Anterior cingulate cortex (tissue), 58 donors: Measurements from ENCODE around the gene GYS1.
"Not testable (repeated sequence)": the region's sequence is repeated elsewhere in the genome, so short reads cannot be mapped to it uniquely, and the experiment has no call there.

ENCODE experiments used
- DNase-seq, 58 donors: peaks; one replicate each; lab custom pipeline; 2025; lab: John Stamatoyannopoulos, UW

GYS1 gene

DNA sequence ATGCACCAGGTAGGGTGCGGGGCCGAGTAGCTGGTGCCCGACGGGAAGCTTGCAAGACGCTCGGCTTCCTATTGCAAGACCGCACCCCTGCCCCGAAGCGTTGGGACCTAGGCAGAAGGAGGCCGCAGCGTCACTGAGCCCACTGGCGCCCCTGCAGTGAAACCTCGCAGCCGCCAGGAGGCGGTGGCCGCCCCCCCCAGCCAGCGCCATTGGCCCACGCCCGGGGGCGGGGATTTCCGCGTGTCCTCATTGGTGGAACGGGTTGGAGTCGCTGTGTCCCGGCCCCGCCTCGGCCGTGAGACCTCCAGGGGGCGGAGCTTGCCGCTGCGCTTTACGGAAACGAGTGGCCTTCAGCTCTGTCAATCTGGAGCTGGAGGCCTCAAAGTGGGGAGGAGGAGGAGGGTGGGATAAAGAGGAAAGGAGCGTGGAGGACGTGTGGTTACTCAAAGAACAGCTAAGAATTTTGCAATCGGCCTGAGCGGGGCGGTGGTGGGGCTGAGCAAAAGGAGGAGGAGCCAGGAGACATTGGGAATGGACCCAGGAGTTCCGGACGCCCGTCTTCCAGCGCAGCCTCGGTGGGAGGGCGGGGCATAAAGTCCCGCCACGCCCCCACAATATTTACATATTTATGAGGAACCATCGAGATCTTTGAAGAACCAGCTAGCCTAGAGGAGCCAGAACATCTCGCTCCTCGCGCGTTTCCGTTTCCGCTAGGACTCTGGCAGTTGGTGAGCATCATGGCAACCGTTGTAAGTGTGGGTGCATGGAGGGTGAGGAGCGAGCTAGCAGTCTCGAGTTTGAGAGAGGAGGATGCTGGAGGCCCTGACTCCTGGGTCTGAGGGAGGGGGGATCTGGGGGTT lies at the start of gene GYS1, which contains the start of gene RUVBL2:
Gene GYS1, minus strand, starts transcription at position 135 of the 860 bp plus-strand sequence. CDS start 197 bp downstream, outside the sequence.
Gene RUVBL2, plus strand, starts transcription at position 713 of the 860 bp plus-strand sequence. Its CDS starts 25 bp downstream, at position 738.
- peak; percentile 95 to 100 (median 99) for DNase-seq

DNA sequence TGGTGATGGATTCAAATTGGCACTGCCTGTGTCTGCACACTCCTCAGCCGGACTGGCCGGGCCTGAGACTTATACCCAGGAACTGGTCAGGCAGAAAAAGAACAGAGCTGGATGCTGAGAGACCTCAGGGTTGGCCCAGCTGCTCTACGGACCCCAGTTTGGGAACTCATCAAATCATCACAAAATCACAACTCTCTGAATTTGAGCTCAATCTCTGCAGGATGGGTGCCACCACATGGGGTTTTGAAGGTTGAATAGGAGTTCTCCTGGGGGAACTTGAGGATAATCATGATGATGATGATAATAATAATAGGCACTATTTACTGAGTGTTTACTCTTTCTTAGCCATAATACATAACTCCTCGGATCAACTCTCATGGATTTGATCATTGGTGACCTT lies 49.6 kb upstream of the GYS1 start:
- DNase-seq, result not testable (repeated sequence)

DNA sequence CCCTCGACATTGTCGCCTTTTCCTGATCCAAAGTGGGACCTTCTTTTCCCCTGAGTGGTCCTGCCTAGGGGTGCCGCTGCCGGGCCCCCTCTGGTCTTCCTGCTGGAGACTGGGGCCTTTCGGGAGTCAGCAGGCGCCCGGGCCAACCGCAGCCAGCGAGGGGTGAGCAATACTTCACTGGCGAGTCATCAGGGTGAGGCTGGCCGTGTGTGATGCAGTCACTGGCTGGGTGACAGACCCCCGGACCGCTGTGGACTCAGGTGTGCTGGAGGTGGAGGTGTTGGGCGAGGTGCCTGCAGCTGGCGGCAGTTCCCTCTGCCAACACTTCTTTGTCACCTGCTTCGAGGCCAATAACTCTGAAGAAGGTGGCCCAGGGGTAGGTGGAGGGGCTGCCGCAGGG lies 49.1 kb upstream of the GYS1 start:
- no peak for DNase-seq

DNA sequence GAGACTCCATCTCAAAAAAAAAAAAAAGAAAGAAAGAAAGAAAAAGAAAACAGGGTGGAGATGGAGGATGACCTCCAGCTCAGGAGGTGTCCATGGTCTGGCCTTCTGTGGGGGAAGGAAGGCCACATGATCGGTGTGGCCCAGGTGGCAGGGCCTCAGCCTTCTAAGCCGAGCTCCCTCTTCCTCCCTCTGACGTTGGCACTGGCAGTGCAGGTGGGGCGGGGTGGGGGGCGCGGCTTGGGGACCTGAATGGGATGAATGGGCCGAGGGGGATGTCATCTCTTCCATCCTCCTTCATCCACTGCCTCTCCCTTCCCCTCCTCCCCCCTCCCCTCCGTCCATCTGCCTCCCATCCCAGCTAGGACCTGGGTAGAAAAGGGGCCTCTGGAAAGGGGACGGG lies 46.6 kb upstream of the GYS1 start:
- not testable (repeated sequence) for DNase-seq

DNA sequence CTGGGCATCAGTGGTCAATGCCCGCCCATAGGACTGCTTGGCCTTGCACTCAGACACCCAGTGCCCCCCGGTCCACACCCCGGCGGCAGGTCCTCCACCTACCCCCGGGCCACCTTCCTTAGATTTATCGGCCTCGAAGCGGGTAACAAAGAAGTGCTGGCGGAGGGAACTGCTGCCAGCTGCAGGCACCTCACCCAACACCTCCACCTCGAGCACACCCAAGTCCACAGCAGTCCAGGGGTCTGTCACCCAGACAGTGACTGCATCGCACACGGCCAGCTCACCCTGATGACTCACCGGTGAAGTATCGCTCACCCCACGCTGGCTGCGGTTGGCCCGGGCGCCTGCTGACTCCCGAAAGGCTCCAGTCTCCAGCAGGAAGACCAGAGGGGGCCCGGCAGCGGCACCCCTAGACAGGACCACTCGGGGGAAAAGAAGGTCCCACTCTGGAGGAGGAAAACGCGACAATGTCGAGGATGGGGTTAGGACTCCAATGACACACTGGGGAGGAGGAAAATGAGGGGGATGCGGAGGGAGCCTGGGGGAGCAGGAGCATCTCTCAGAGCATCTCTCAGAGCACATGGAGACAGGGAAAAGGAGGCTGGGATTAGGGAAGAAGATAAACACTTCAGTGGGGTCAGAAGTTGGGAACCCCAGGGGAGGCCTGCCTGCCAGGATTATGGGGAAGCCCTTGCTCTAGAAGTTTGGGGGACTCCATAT lies 45.6 kb upstream of the GYS1 start:
- not testable (repeated sequence) for DNase-seq

DNA sequence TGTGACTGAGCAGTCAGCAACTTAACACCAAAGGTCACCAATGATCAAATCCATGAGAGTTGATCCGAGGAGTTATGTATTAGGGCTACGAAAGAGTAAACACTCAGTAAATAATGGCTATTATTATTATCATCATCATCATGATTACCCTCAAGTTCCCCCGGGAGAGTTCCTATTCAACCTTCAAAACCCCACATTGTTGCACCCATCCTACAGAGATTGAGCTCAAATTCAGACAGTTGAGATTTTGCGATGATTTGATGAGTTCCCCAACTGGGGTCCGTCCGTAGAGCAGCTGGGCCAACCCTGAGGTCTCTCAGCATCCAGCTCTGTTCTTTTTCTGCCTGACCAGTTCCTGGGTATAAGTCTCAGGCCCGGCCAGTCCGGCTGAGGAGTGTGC lies 45.0 kb upstream of the GYS1 start:
- not testable (repeated sequence) for DNase-seq

DNA sequence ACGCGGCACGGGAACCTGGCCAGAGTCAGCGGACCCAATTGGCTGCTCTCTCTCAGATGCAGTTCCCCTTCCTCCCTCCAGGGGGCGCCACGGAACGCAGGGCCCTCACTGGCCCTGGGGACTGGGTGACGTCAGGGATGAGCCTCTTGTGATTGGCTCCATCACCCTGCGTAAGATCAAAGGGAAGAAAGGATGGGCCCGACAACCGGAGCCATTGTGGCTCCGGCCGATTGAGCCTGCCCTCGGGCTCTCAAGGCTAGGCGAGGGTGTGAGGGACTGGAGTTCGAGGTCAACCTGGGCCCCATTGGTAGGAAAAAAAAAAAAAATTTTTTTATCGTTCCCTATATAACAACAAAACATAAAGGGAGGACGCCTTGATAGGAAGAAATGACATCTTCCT lies 43.7 kb upstream of the GYS1 start, which contains the start of gene CGB1:
Gene CGB1, minus strand, starts transcription at position 81 of the 400 bp plus-strand sequence. CDS start 184 bp downstream, outside the sequence.
- DNase-seq, result not testable (repeated sequence)

DNA sequence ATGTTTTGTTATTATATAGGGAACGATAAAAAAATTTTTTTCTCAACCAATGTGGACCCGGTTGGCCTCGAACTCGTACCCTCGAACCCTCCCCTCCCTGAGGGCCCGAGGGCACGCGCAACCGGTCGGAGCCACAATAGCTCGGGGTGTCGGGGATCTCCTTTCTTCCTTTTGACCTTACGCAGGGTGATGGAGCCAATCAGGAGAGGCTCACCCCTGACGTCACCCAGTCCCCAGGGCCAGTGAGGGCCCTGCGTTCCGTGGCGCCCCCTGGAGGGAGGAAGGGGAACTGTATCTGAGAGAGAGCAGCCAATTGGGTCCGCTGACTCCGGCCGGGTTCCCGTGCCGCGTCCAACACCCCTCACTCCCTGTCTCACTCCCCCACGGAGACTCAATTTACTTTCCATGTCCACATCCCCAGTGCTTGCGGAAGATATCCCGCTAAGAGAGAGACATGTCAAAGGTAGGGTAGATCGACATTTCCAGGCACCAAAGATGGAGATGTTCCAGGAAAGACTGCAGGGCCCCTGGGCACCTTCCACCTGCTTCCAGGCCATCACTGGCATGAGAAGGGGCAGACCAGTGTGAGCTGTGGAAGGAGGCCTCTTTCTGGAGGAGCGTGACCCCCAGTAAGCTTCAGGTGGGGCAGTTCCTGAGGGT lies 38.7 kb upstream of the GYS1 start, which contains the start of gene CGB2:
Gene CGB2, plus strand, starts transcription at position 249 of the 660 bp plus-strand sequence. Its CDS starts 206 bp downstream, at position 455.
- DNase-seq, result not testable (repeated sequence)

DNA sequence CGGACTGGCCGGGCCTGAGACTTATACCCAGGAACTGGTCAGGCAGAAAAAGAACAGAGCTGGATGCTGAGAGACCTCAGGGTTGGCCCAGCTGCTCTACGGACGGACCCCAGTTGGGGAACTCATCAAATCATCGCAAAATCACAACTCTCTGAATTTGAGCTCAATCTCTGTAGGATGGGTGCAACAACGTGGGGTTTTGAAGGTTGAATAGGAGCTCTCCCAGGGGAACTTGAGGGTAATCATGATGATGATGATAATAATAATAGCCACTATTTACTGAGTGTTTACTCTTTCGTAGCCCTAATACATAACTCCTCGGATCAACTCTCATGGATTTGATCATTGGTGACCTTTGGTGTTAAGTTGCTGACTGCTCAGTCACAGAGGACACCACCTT lies 37.2 kb upstream of the GYS1 start:
- not testable (repeated sequence) for DNase-seq

DNA sequence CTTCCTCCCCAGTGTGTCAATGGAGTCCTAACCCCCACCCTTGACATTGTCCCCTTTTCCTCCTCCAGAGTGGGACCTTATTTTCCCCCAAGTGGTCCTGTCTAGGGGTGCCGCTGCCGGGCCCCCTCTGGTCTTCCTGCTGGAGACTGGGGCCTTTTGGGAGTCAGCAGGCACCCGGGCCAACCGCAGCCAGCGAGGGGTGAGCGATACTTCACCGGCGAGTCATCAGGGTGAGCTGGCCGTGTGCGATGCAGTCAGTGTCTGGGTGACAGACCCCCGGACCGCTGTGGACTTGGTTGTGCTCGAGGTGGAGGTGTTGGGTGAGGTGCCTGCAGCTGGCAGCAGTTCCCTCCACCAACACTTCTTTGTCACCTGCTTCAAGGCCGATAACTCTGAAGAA lies 36.6 kb upstream of the GYS1 start:
- not testable (repeated sequence) for DNase-seq

DNA sequence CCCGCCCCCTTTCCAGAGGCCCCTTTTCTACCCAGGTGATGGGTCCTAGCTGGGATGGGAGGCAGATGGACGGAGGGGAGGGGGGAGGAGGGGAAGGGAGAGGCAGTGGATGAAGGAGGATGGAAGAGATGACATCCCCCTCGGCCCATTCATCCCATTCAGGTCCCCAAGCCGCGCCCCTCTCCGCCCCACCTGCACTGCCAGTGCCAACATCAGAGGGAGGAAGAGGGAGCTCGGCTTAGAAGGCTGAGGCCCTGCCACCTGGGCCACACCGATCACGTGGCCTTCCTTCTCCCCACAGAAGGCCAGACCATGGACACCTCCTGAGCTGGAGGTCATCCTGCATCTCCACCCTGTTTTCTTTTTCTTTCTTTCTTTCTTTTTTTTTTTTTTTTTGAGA lies 35.6 kb upstream of the GYS1 start:
- not testable (repeated sequence) for DNase-seq

DNA sequence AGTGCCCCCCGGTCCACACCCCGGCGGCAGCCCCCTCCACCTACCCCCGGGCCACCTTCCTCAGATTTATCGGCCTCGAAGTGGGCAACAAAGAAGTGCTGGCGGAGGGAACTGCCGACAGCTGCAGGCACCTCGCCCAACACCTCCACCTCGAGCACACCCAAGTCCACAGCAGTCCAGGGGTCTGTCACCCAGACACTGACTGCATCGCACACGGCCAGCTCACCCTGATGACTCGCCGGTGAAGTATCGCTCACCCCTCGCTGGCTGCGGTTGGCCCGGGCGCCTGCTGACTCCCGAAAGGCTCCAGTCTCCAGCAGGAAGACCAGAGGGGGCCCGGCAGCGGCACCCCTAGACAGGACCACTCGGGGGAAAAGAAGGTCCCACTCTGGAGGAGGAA lies 32.5 kb upstream of the GYS1 start:
- not testable (repeated sequence) for DNase-seq

DNA sequence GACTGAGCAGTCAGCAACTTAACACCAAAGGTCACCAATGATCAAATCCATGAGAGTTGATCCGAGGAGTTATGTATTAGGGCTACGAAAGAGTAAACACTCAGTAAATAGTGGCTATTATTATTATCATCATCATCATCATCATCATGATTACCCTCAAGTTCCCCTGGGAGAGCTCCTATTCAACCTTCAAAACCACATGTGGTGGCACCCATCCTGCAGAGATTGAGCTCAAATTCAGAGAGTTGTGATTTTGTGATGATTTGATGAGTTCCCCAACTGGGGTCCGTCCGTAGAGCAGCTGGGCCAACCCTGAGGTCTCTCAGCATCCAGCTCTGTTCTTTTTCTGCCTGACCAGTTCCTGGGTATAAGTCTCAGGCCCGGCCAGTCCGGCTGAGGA lies 32.0 kb upstream of the GYS1 start:
- DNase-seq, result not testable (repeated sequence)

DNA sequence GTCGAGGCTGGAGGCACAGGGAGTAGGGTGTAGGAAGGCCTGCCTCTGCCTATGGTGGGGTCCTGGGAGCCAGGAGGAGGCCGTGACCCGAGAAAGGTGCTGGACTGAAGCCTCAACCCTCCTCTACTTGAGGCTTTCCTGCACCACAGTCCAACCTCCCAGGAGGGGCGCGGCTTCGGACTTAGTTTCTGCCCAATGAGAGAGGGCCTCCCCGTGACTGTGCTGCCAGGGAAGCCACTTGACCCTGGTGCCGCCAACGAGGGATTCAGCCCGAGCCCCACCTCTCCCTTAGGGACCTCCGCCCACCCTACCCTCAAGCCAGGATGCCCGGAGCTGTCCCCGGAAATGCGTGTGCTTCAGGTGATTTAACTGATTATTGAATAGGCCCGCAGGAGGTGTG lies 31.1 kb upstream of the GYS1 start, which contains the start of gene CGB3:
Gene CGB3, minus strand, starts transcription at position 101 of the 400 bp plus-strand sequence. CDS start 362 bp downstream, outside the sequence.
- DNase-seq, result not testable (repeated sequence)

DNA sequence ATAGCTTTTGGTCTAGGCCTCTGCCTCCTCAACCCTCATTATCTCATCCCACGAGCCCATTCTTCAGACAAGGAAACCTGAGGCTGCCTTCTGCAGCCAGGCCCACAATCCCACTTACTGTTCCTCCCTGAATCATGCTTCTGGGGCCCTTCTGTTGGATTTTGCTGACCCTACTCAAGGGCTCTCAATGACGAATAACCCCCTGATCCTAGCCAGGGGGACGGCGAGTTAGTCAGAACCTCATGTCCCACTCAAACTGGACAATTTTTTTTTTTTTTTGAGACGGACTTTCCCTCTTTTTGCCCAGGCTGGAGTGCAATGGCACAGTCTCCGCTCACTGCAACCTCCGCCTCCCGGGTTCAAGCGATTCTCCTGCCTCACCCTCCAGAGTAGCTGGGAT lies 29.0 kb upstream of the GYS1 start:
- no peak for DNase-seq

DNA sequence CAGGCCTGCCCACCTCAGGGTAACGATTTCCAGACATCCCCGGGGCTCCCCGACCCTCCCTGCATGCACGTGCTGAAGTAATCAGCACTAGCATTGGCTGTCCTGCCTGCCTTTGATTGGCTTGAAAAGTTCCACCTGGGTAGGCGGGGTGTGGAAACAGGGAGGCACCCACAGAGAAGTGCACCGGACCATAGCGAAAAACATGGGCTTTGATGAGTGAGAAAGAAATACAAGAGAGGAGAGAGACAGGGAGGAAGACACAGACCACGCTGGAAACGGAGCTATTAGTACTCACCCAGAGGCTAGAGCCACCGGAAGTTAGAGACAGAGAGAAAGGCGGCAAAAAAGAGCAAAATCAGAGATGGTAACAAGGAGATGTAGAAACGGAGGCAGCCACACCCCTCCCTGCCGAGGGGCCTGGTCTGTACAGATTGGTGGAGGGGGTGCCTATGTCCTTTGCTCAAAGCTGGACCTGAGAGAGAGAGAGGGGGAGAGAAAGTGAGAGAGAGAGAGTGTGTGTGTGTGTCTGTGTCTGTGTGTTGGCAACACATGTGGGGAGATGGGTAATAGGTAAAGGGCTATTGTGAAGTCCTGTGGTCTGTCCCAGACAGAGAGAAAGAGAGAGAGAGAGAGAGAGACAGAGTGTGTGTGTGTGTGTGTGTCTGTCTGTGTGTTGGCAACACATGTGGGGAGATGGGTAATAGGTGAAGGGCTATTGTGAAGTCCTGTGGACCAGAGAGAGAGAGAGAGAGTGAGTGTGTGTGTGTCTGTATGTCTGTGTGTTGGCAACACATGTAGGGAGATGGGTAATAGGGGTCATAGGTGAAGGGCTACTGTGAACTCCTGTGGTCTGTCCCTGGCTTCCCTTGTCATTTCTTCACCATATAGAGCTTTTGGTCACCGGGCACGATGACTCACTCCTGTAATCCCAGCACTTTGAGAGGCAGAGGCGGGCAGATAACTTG lies 28.1 kb upstream of the GYS1 start:
- DNase-seq, result no peak

DNA sequence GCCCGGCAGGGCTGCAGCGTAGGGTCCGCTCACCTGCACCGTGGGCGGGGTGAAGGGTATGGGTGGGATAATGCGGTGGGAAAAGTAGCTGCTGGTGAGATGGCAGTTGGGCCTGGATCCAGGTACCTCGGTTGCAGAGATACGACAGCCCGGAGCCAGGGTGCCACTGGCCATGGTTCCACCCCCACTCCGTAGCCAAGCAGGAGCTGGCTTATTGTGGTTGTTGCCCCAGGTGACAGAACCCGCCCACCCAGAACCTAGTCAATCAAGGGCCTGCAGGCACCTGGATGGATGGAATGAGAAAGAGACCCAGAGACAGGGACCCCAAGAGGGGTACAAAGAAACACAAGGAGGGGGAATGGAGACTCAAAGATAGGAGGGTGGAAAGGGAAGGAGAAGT lies 27.2 kb upstream of the GYS1 start:
- DNase-seq, result no peak

DNA sequence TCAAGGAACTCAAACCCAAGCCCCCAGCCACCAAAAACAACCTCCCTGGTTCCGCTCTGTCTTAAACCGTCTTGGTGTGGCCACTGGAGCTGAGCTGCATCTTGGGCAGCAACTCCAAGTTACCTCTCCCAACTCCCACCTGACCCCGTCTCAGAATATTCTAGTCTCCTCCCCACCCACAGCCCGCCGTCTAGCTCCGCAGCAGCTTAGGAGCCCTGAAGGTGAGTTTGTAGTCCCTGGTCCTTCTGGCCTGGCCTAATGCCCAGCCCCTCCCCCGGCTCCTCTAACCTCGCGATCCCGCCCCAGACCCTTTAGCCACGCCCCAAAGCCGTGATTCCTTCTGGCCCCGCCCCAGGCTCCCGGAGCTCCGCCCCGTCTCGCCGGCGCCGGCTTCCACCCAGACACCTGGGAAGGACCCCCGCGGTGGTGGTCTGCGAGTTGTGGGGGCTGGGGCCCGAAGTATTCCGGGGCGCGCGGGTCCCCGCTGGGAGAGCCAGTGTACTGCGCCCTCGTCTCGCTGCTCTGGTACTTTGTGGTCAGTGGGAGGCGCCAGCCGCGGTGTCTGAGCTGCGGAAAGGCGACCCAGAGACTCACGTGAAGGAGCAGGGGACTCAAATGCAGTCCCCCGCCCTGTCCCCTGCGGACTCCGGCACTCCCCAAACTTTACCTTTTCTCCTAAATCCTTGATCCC lies 26.3 kb upstream of the GYS1 start:
- DNase-seq, result peak in 7 of 58 donors; percentile 1 to 9 (median 5)
